Measurements from ENCODE around the gene UQCRH. TPM values are rescaled to one million over a fixed set of nuclear protein-coding genes. Genes with fewer than 3 reads are reported as not detected.
"Not testable (repeated sequence)": the region's sequence is repeated elsewhere in the genome, so short reads cannot be mapped to it uniquely, and the experiment has no call there.

Gene UQCRH
- total RNA-seq, 4 donors from 2014 or later = 329 to 618 (median 564) TPM

DNA sequence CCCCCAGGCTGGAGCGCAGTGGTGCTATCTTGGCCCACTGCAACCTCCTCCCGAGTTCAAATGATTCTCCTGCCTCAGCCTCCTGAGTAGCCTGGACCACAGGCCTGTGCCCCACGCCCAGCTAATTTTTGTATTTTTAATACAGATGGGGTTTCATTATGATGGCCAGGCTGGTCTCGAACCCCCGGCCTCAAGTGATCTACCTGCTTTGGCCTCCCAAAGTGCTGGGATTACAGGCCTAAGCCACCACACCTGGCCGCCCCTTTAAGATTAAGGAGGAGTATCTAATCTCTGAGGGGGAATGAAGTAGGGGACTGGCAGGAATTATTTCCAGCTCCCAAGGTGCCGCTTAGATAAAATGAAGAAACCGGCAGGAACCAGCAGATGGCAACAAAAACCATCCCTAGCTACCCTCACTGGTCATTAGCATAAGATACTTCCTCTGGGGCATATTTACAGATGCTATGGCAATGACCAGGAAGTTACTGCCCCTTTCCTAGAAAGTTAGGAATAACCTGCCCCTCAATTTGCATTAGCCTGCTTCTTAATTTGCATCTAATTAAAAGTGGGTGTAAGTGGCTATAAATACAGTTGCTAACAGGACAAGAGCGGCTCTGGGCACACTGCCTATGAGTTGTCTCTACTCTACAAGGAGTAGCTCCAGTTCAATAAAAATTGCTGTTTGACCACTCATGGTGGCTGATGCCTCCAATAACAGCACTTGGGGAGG lies 30.0 kb downstream of the UQCRH start:
- Histone ChIP-seq H3K9me3 (no peaks in the 10 kb centered on the region), H3K27me3 (no peaks in the 10 kb centered on the region), H3K36me3 (no peaks in the 10 kb centered on the region), H3K27ac (no peak overlapping the region), H3K4me3 (no peak overlapping the region), H3K4me1 (peaks cover 0 to 7% (median 0%) of the 10 kb centered on the region in 3 donors)
- 74 to 82% methylated on average over 8 to 9 of the region's 9 CpGs for WGBS, 2 donors
- DNase-seq = no peak
- intact Hi-C loops (cut with DNase I) = no loop called here
- TF ChIP-seq POLR2A (IDR thresholded peaks at IDR 0.05) (no peak), CTCF (IDR thresholded peaks at IDR 0.05) (peak in 1 of 6 experiments; percentile 36)

DNA sequence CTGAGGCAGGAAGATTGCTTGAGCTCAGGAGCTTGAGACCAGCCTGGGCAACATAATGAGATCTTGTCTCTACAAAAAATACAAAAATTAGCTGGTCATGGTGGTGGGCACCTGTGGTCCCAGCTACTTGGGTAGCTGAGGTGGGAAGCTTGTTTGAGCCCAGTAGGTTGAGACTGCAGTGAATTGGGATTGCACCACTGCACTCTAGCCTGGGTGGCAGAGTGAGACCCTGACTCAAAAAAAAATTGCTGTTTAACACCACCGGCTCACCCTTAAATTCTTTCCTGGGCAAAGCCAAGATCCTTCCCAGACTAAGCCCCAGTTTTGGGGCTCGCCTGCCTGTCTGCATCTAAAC lies 30.5 kb downstream of the UQCRH start:
- intact Hi-C loops (cut with DNase I) = no loop called here
- no peaks in the 10 kb centered on the region for H3K36me3 ChIP-seq
- 85 to 86% methylated on average over 2 of the region's 2 CpGs for WGBS, 2 donors
- H3K27me3 ChIP-seq = no peaks in the 10 kb centered on the region
- TF ChIP-seq CTCF (IDR thresholded peaks at IDR 0.05) (no peak), POLR2A (IDR thresholded peaks at IDR 0.05) (no peak)
- no peak overlapping the region for H3K4me3 ChIP-seq
- H3K9me3 ChIP-seq = no peaks in the 10 kb centered on the region
- peaks cover 0 to 7% (median 0%) of the 10 kb centered on the region in 3 donors for H3K4me1 ChIP-seq
- DNase-seq = no peak
- H3K27ac ChIP-seq = no peak overlapping the region

DNA sequence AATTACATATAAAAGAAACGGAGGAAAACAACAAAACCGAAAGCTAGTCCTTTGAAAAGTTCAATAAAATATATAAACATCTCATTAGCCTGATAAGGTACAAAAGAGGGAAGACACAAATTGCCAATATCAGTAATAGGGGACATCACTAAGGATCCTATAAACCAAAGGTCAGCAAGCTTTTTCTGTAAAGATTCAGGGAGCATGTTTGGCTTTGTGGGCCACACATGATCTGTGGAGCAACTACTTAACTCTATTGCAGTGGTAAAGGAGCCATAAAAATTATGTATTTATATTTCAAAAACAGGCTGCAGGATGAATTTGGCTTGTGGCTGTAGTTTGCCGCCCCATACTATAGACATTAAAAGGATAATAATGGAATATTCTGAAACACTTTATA lies 31.6 kb downstream of the UQCRH start:
- peaks cover 0 to 17% (median 5%) of the 10 kb centered on the region in 3 donors for H3K4me1 ChIP-seq
- H3K9me3 ChIP-seq = no peaks in the 10 kb centered on the region
- no peak overlapping the region for H3K27ac ChIP-seq
- no peak overlapping the region for H3K4me3 ChIP-seq
- WGBS, 2 donors = 90 to 95% methylated on average over 3 of the region's 3 CpGs
- TF ChIP-seq CTCF (IDR thresholded peaks at IDR 0.05) (no peak), POLR2A (IDR thresholded peaks at IDR 0.05) (no peak)
- H3K27me3 ChIP-seq = no peaks in the 10 kb centered on the region
- intact Hi-C loops (cut with DNase I) = no loop called here
- H3K36me3 ChIP-seq = no peaks in the 10 kb centered on the region
- no peak for DNase-seq

DNA sequence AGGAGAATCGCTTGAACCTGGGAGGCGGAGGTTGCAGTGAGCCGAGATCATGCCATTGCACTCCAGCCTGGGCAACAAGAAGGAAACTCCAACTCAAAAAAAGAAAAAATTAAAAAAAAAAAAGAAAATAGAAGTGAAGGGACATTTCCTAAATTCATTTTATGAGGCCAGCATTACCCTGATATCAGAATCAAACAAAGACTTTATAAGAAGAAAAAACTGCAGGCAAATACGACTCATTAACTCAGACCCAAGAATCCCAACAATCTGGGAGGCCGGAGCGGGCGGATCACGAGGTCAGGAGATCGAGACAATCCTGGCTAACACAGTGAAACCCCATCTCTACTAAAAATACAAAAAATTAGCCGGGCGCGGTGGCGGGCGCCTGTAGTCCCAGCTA lies 33.9 kb downstream of the UQCRH start:
- H3K4me3 ChIP-seq, DNase-seq: not testable (repeated sequence)
- H3K4me1 ChIP-seq = peaks cover 4 to 27% (median 12%) of the 10 kb centered on the region in 3 donors

GRCh38 chr1:46340404-46341221 lies 37.1 kb downstream of the UQCRH start, which contains the start of gene NSUN4:
Gene NSUN4 (plus strand): TSS chr1:46340807. CDS start chr1:46340827, 20 bp downstream.
- peak; percentile 48 for DNase-seq
- peaks cover 0 to 37% (median 0%) of the 10 kb centered on the region in 3 donors for H3K36me3 ChIP-seq
- peak within 1 kb of the TSS; percentile 95 to 98 (median 97) for H3K27ac ChIP-seq
- TF ChIP-seq POLR2A (IDR thresholded peaks at IDR 0.05) (peak in 3 of 4 donors; percentile 45 to 84 (median 50)), CTCF (IDR thresholded peaks at IDR 0.05) (peak; percentile 53 to 75 (median 58))
- WGBS, 2 donors = 0% methylated on average over 25 to 35 of the region's 53 CpGs
- H3K4me3 ChIP-seq = peak within 1 kb of the TSS; percentile 70 to 81 (median 76)
- H3K4me1 ChIP-seq = peaks cover 4 to 34% (median 12%) of the 10 kb centered on the region in 3 donors
- intact Hi-C loops (cut with DNase I) = loop anchor here (5.0 kb wide), 1 partner anchor 38 kb away; the partner anchor contains the start of genes LRRC41 and UQCRH
- no peaks in the 10 kb centered on the region for H3K27me3 ChIP-seq
- H3K9me3 ChIP-seq = no peaks in the 10 kb centered on the region

More for the DNA sequence above, 33.9 kb downstream of the UQCRH start:
- H3K27me3 ChIP-seq; intact Hi-C loops (cut with DNase I); H3K36me3 ChIP-seq; H3K27ac ChIP-seq; H3K9me3 ChIP-seq: not testable (repeated sequence)
- 91 to 93% methylated on average over 13 to 14 of the region's 14 CpGs for WGBS, 2 donors
